NB4 (cell line): ENCODE data around the gene AGPAT3.

Source experiments
- POLR2A ChIP-seq: IDR thresholded peaks from 2 replicates; pipeline ENCODE4 v1.6.1; 2011; ENCODE audit warnings: mild to moderate bottlenecking; ENCODE audit not compliant: insufficient read length; ENCODE audit errors: extremely low read depth
- TF ChIP-seq, protein P1 (sequence below): IDR thresholded peaks from one replicate; pipeline ENCODE4 v1.5.1; 2012; ENCODE audit warnings: low read depth, low read length
- TF ChIP-seq, protein P2 (sequence below): IDR thresholded peaks from 2 replicates; pipeline ENCODE4 v1.6.1; 2011; ENCODE audit warnings: low read depth, low read length

DNA sequence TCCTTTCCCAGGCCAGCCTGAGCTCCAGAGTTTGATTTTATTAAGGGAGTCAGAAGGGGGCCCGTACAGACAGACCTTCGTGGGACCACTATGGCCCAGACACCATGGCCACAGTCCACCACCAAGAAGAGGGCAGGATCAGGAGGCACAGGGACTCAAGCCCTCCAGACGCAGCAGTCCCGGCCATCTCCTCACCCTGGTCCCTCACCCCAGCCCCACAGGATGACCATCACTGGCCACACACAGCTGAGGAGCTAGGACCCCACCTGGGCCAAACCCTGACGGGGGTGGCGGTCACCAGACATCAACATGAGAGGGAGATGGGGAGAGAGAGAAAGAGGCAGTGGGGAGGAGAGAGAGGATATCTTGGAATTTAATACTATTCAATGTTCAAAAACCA is 29.2 kb upstream of the AGPAT3 start:
- TF ChIP-seq, protein P1, sequence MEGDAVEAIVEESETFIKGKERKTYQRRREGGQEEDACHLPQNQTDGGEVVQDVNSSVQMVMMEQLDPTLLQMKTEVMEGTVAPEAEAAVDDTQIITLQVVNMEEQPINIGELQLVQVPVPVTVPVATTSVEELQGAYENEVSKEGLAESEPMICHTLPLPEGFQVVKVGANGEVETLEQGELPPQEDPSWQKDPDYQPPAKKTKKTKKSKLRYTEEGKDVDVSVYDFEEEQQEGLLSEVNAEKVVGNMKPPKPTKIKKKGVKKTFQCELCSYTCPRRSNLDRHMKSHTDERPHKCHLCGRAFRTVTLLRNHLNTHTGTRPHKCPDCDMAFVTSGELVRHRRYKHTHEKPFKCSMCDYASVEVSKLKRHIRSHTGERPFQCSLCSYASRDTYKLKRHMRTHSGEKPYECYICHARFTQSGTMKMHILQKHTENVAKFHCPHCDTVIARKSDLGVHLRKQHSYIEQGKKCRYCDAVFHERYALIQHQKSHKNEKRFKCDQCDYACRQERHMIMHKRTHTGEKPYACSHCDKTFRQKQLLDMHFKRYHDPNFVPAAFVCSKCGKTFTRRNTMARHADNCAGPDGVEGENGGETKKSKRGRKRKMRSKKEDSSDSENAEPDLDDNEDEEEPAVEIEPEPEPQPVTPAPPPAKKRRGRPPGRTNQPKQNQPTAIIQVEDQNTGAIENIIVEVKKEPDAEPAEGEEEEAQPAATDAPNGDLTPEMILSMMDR = no peak
- no peak for TF ChIP-seq POLR2A
- TF ChIP-seq, protein P2, sequence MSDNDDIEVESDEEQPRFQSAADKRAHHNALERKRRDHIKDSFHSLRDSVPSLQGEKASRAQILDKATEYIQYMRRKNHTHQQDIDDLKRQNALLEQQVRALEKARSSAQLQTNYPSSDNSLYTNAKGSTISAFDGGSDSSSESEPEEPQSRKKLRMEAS = no peak
